ENCODE data around the gene KRT73. TPM values are rescaled to one million over a fixed set of nuclear protein-coding genes. Genes with fewer than 3 reads are reported as not detected.

The KRT73 gene
- total RNA-seq, 1 donor from 2014 or later: not detected

Other genes starting within 250 kb of the KRT73 start
- gene KRT84, start 232.9 kb downstream of the KRT73 start, total RNA-seq: not detected
- gene KRT82, start 212.2 kb downstream of the KRT73 start, total RNA-seq: not detected
- gene KRT75, start 184.2 kb downstream of the KRT73 start, total RNA-seq: not detected
- not detected for gene KRT6B, start 166.4 kb downstream of the KRT73 start, total RNA-seq
- gene KRT6C, start 144.8 kb downstream of the KRT73 start, total RNA-seq: not detected
- not detected for gene KRT6A, start 125.3 kb downstream of the KRT73 start, total RNA-seq
- gene KRT5, start 98.2 kb downstream of the KRT73 start, total RNA-seq: 2.6 TPM
- gene KRT71, start 65.4 kb downstream of the KRT73 start, total RNA-seq: not detected
- not detected for gene KRT74, start 44.7 kb downstream of the KRT73 start, total RNA-seq
- gene KRT72, start 17.1 kb downstream of the KRT73 start, total RNA-seq: 0.18 TPM
- gene KRT2, start 33.7 kb upstream of the KRT73 start, total RNA-seq: not detected
- gene KRT1, start 61.8 kb upstream of the KRT73 start, total RNA-seq: 1.3 TPM
- not detected for gene KRT77, start 85.0 kb upstream of the KRT73 start, total RNA-seq
- not detected for gene KRT76, start 158.8 kb upstream of the KRT73 start, total RNA-seq
- gene KRT3, start 177.6 kb upstream of the KRT73 start, total RNA-seq: not detected
- gene KRT4, start 195.6 kb upstream of the KRT73 start, total RNA-seq: not detected
- not detected for gene KRT79, start 215.8 kb upstream of the KRT73 start, total RNA-seq
- not detected for gene KRT78, start 230.4 kb upstream of the KRT73 start, total RNA-seq